Bronchial epithelial cell (primary cell): ENCODE data around the gene NYNRIN. TPM values are rescaled to one million over a fixed set of nuclear protein-coding genes. Genes with fewer than 3 reads are reported as not detected.
A peak's percentile ranks its signal among the peaks of the same experiment; 100 is the strongest.

ENCODE experiments used
- DNase-seq: peaks from one replicate; pipeline ENCODE4 v3.0.0-alpha.2; 2010; ENCODE audit warnings: low read depth
- FAIRE-seq: peaks from 2 replicates; lab custom pipeline; 2011; peaks lifted over from hg19 to GRCh38; lab: Jason Lieb, UNC
- H3K27me3 ChIP-seq: 2 replicates; pipeline ENCODE4 v1.5.1; 2011; ENCODE audit warnings: low read length; ENCODE audit not compliant: control insufficient read depth, insufficient read depth
- H3K36me3 ChIP-seq: 2 replicates; pipeline ENCODE4 v1.5.1; 2011; ENCODE audit warnings: low read length; ENCODE audit not compliant: control insufficient read depth, insufficient read depth
- H3K4me3 ChIP-seq: 2 replicates; pipeline ENCODE4 v1.5.1; 2011; ENCODE audit warnings: mild to moderate bottlenecking, low read depth, low read length, control low read depth
- total RNA-seq: library from RNA; depleted of rRNA; stranded (reverse); fragments of >200 nt; gene quantifications from 2 replicates; pipeline ENCODE4 v1.2.1, GENCODE V29; 2014
- TF ChIP-seq, protein P1 (sequence below): IDR thresholded peaks from 2 replicates; pipeline ENCODE4 v1.5.1; 2011; ENCODE audit warnings: mild to moderate bottlenecking, moderate library complexity, low read length, control low read depth, inconsistent platforms; ENCODE audit not compliant: insufficient read depth, severe bottlenecking

The NYNRIN gene
- total RNA-seq, 1 donor from 2014 or later = 2.6 TPM

DNA sequence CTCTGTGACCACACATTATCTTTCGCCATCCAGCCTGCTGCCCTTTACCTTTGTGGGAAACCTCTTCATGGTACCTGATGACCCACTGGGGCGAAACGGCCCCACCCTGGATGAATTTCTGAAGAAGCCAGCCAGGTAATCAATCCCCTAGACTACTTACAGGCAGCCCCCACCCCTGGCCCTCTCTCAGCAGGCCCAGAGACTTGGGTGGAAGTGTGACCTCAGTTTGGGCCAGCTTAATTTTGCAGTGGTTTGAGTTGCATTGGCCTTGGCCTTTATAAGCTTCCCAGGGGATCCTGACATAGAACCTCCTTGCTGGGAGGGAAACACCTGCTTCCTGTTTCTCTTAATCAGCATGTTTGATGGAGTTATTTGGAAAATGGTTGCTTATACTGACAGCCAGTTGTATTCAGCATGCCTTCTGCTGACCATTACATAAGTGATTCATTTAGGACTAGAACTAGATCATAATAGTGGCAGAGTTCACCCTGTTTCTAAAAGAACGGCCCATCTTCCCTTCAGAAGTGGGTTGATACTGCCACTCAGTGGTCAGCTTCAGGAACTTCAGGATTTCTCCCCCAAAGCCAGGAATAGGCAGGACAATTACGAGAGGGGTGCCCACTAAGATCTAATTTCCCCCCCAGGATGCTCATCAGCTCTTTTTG, 37.7 kb downstream of the NYNRIN start:
- TF ChIP-seq, protein P1, sequence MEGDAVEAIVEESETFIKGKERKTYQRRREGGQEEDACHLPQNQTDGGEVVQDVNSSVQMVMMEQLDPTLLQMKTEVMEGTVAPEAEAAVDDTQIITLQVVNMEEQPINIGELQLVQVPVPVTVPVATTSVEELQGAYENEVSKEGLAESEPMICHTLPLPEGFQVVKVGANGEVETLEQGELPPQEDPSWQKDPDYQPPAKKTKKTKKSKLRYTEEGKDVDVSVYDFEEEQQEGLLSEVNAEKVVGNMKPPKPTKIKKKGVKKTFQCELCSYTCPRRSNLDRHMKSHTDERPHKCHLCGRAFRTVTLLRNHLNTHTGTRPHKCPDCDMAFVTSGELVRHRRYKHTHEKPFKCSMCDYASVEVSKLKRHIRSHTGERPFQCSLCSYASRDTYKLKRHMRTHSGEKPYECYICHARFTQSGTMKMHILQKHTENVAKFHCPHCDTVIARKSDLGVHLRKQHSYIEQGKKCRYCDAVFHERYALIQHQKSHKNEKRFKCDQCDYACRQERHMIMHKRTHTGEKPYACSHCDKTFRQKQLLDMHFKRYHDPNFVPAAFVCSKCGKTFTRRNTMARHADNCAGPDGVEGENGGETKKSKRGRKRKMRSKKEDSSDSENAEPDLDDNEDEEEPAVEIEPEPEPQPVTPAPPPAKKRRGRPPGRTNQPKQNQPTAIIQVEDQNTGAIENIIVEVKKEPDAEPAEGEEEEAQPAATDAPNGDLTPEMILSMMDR = peak; percentile 69
- no peak for FAIRE-seq
- Histone ChIP-seq H3K27me3 (no peaks in the 10 kb centered on the region), H3K36me3 (peaks cover 53% of the 10 kb centered on the region), H3K4me3 (no peak overlapping the region)
- DNase-seq = peak; percentile 68

- TF ChIP-seq, protein P1 = no peak
- DNase-seq = no peak
- Histone ChIP-seq H3K27me3 (no peaks in the 10 kb centered on the region), H3K4me3 (no peak overlapping the region), H3K36me3 (peaks cover 49% of the 10 kb centered on the region)
- FAIRE-seq = no peak
Measured at GRCh38 chr14:24437020-24437735, 38.4 kb downstream of the NYNRIN start.

GRCh38 chr14:24437736-24438067, 38.9 kb downstream of the NYNRIN start:
- Histone ChIP-seq H3K27me3 (no peaks in the 10 kb centered on the region), H3K4me3 (no peak overlapping the region), H3K36me3 (peaks cover 44% of the 10 kb centered on the region)
- no peak for DNase-seq
- TF ChIP-seq, protein P1 = no peak
- FAIRE-seq = no peak

- DNase-seq = no peak
Measured at GRCh38 chr14:24438223-24439097, 39.7 kb downstream of the NYNRIN start.

GRCh38 chr14:24439257-24439656, 40.5 kb downstream of the NYNRIN start:
- DNase-seq (no peak), FAIRE-seq (no peak)
- H3K27me3 ChIP-seq = no peaks in the 10 kb centered on the region
- TF ChIP-seq, protein P1 = no peak
- H3K4me3 ChIP-seq = no peak overlapping the region
- H3K36me3 ChIP-seq = peaks cover 39% of the 10 kb centered on the region

More at GRCh38 chr14:24438223-24439097, 39.7 kb downstream of the NYNRIN start:
- peaks cover 41% of the 10 kb centered on the region for H3K36me3 ChIP-seq
- no peaks in the 10 kb centered on the region for H3K27me3 ChIP-seq
- FAIRE-seq = no peak
- TF ChIP-seq, protein P1 = no peak
- H3K4me3 ChIP-seq = no peak overlapping the region
